Mammary epithelial cell (primary cell): Measurements from ENCODE around the gene SLC7A1.

ENCODE experiments used
- EZH2 ChIP-seq: IDR thresholded peaks from 2 replicates; pipeline ENCODE4 v1.6.1; 2012; ENCODE audit warnings: low read length, inconsistent platforms, borderline replicate concordance
- TF ChIP-seq, protein P1 (sequence below), 2 donors: IDR thresholded peaks in 1 of 2; conservative IDR thresholded peaks in 1 of 2; 2 replicates each; pipeline ENCODE4 v1.5.1; 2011 to 2012; ENCODE audit warnings: inconsistent platforms in 2 of 2, low read length in 2 of 2, mild to moderate bottlenecking in 2 of 2, control low read depth in 1 of 2, low read depth in 1 of 2; ENCODE audit not compliant: insufficient read depth in 1 of 2; ENCODE audit errors: extremely low read depth in 1 of 2

- TF ChIP-seq, protein P1, sequence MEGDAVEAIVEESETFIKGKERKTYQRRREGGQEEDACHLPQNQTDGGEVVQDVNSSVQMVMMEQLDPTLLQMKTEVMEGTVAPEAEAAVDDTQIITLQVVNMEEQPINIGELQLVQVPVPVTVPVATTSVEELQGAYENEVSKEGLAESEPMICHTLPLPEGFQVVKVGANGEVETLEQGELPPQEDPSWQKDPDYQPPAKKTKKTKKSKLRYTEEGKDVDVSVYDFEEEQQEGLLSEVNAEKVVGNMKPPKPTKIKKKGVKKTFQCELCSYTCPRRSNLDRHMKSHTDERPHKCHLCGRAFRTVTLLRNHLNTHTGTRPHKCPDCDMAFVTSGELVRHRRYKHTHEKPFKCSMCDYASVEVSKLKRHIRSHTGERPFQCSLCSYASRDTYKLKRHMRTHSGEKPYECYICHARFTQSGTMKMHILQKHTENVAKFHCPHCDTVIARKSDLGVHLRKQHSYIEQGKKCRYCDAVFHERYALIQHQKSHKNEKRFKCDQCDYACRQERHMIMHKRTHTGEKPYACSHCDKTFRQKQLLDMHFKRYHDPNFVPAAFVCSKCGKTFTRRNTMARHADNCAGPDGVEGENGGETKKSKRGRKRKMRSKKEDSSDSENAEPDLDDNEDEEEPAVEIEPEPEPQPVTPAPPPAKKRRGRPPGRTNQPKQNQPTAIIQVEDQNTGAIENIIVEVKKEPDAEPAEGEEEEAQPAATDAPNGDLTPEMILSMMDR (conservative IDR thresholded peaks at IDR 0.05 in 1 of 2, IDR thresholded peaks at IDR 0.05 in 1 of 2; ENCODE audit: extremely low read depth in 1 of 2, insufficient read depth in 1 of 2, low read depth in 1 of 2, low read length in 2 of 2), result no peak
- TF ChIP-seq EZH2, result no peak
These were observed 71.3 kb downstream of the SLC7A1 start for GRCh38 chr13:29524176-29524575.
